ENCODE data around the gene ADGRD2. TPM values are rescaled to one million over a fixed set of nuclear protein-coding genes. Genes with fewer than 3 reads are reported as not detected.

ADGRD2 gene
- total RNA-seq, 1 experiment from 2014 or later: 1.5 TPM

DNA sequence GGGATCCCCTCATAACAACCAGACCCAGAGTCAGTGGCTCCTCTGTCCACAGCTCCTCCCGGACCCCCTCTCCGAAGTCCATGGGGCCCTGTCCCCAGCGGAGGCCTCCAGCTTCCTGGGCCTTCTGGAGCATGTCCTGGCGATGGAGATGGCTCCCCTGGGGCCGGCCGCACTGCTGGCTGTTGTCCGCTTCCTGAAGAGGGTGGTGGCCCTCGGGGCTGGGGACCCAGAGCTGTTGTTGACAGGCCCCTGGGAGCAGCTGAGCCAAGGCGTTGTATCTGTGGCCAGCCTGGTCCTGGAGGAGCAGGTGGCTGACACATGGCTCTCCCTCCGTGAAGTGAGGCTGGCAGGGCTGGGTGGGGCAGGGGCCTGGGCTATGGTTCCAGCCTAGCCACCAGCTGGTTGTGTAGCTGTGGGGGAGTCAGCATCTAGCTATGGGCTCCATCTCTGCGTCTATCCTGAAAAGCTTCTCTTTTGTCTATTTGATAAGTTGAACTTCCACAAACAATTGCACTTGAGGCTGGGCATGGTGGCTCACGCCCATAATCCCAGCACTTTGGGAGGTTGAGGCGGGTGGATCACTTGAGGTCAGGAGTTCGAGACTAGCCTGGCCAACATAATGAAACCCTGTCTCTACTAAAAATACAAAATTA, 4.7 kb downstream of the ADGRD2 start:
- Histone ChIP-seq H4K8ac (replicated peaks; ENCODE audit: insufficient read length, low read depth, low read length) (no peak overlapping the region), H4K20me1 (ENCODE audit: control insufficient read depth, insufficient read depth, insufficient read length) (peaks cover 2% of the 10 kb centered on the region), H2BK12ac (ENCODE audit: insufficient read length, low read depth, low read length) (no peak overlapping the region), H3K14ac (ENCODE audit: insufficient read depth, low read length) (no peak overlapping the region), H3K79me2 (ENCODE audit: insufficient read depth, low read length) (no peaks in the 10 kb centered on the region), H2BK5ac (ENCODE audit: insufficient read length, low read length) (no peak overlapping the region), H3K27ac (ENCODE audit: insufficient read length, low read depth, low read length) (no peak overlapping the region), H3T11ph (ENCODE audit: low read length) (no peak overlapping the region), H3K4me2 (ENCODE audit: insufficient read depth, insufficient read length, low read length) (no peak overlapping the region), H4K91ac (ENCODE audit: insufficient read length, low read depth, low read length) (no peak overlapping the region), H3K23ac (ENCODE audit: insufficient read length, low read depth, low read length) (no peak overlapping the region), H2BK120ac (ENCODE audit: low read depth, low read length, poor library complexity, severe bottlenecking) (no peak overlapping the region), H3K4ac (ENCODE audit: low read depth, low read length) (no peak overlapping the region), H2BK15ac (ENCODE audit: low read depth, low read length) (no peak overlapping the region), H2AFZ (ENCODE audit: low read length) (no peak overlapping the region), H3K23me2 (ENCODE audit: insufficient read length, low read depth, low read length, poor library complexity, severe bottlenecking) (peaks cover 5% of the 10 kb centered on the region), H3K4me1 (ENCODE audit: insufficient read depth, low read length) (no peaks in the 10 kb centered on the region; the same call in 1 of the 2 replicates), H2AK5ac (ENCODE audit: insufficient read length, low read length) (no peak overlapping the region), H2BK20ac (ENCODE audit: low read depth, low read length, poor library complexity, severe bottlenecking) (no peak overlapping the region), H3K9me3 (ENCODE audit: control insufficient read depth, low read depth, low read length) (no peaks in the 10 kb centered on the region), H3K9ac (ENCODE audit: extremely low read depth, insufficient read length, low read length) (no peak overlapping the region), H3K56ac (ENCODE audit: insufficient read length, low read depth, low read length) (no peak overlapping the region), H3K18ac (ENCODE audit: insufficient read length, low read depth, low read length) (no peak overlapping the region), H3K27me3 (ENCODE audit: insufficient read depth, low read length) (peaks cover 12% of the 10 kb centered on the region), H3K79me1 (ENCODE audit: insufficient read depth, low read depth, low read length, poor library complexity, severe bottlenecking) (no peaks in the 10 kb centered on the region), H4K5ac (ENCODE audit: insufficient read length, low read depth, low read length) (no peak overlapping the region)
- no CpG with 5 or more reads among the region's 14 CpGs for WGBS (ENCODE audit: extremely low coverage, insufficient read length, low lambda C conversion rate)
- TF ChIP-seq, protein P1, sequence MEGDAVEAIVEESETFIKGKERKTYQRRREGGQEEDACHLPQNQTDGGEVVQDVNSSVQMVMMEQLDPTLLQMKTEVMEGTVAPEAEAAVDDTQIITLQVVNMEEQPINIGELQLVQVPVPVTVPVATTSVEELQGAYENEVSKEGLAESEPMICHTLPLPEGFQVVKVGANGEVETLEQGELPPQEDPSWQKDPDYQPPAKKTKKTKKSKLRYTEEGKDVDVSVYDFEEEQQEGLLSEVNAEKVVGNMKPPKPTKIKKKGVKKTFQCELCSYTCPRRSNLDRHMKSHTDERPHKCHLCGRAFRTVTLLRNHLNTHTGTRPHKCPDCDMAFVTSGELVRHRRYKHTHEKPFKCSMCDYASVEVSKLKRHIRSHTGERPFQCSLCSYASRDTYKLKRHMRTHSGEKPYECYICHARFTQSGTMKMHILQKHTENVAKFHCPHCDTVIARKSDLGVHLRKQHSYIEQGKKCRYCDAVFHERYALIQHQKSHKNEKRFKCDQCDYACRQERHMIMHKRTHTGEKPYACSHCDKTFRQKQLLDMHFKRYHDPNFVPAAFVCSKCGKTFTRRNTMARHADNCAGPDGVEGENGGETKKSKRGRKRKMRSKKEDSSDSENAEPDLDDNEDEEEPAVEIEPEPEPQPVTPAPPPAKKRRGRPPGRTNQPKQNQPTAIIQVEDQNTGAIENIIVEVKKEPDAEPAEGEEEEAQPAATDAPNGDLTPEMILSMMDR (conservative IDR thresholded peaks at IDR 0.05): no peak
- Mint-ChIP-seq H3K36me3 (ENCODE audit: insufficient read depth in 1 of 3, low read depth in 3 of 3) (no peaks in the 10 kb centered on the region), H3K27me3 (ENCODE audit: low read depth) (peaks cover 34% of the 10 kb centered on the region), H3K4me3 (no peak overlapping the region), H3K4me1 (peaks cover 17 to 26% of the 10 kb centered on the region in 2 experiments), H3K27ac (no peak overlapping the region), H3K9me3 (no peaks in the 10 kb centered on the region)
- DNase-seq: peak; percentile 25

Measured in H9 (cell line).